Karpas-422 (cell line): ENCODE data around the gene MICAL2. TPM values are rescaled to one million over a fixed set of nuclear protein-coding genes. Genes with fewer than 3 reads are reported as not detected.

Source experiments
- DNase-seq: peaks from one replicate; pipeline ENCODE4 v3.0.0-alpha.2; 2015
- H2AFZ ChIP-seq: fragments of 200-600 bp; sonication (generic); 2 replicates; pipeline ENCODE4 v1.6.1; 2014; ENCODE audit warnings: antibody characterized with exemption, low read length, mixed read lengths
- H3K27ac ChIP-seq: fragments of 200-600 bp; sonication (generic); 2 replicates; pipeline ENCODE4 v1.5.1; 2014; ENCODE audit warnings: mild to moderate bottlenecking, low read length, moderate library complexity
- H3K27me3 ChIP-seq: fragments of 200-600 bp; sonication (generic); 2 replicates; pipeline ENCODE4 v1.6.1; 2014; ENCODE audit warnings: low read length, mixed read lengths
- H3K36me3 ChIP-seq: fragments of 200-600 bp; sonication (generic); 2 replicates; pipeline ENCODE4 v1.6.1; 2014; ENCODE audit warnings: low read length, mixed read lengths; ENCODE audit not compliant: insufficient read depth
- H3K4me1 ChIP-seq: fragments of 200-600 bp; sonication (generic); 2 replicates; pipeline ENCODE4 v1.6.1; 2014; ENCODE audit warnings: mild to moderate bottlenecking, low read length, mixed read lengths
- H3K4me2 ChIP-seq: fragments of 200-600 bp; sonication (generic); 2 replicates; pipeline ENCODE4 v1.6.1; 2014; ENCODE audit warnings: low read length, low read depth, mild to moderate bottlenecking; ENCODE audit not compliant: poor library complexity, severe bottlenecking
- H3K4me3 ChIP-seq: fragments of 200-600 bp; sonication (generic); 2 replicates; pipeline ENCODE4 v1.5.1; 2014; ENCODE audit warnings: mild to moderate bottlenecking, antibody characterized with exemption, low read length, mixed read lengths
- H3K79me2 ChIP-seq: fragments of 200-600 bp; sonication (generic); 2 replicates; pipeline ENCODE4 v1.6.1; 2014; ENCODE audit warnings: mild to moderate bottlenecking, low read length, mixed read lengths
- H3K9ac ChIP-seq: fragments of 200-600 bp; sonication (generic); 2 replicates; pipeline ENCODE4 v1.6.0; 2014; ENCODE audit warnings: low read length
- H3K9me2 ChIP-seq: fragments of 200-600 bp; sonication (generic), shearing (Covaris generic); replicated peaks from 2 replicates; pipeline ENCODE4 v1.6.0; 2014; ENCODE audit warnings: mild to moderate bottlenecking, low read length, moderate library complexity; ENCODE audit not compliant: insufficient read depth
- H3K9me3 ChIP-seq: fragments of 300-700, 200-600 bp; sonication (generic); 2 replicates; pipeline ENCODE4 v1.6.1; 2014; ENCODE audit warnings: low read length, mixed read lengths
- H4K20me1 ChIP-seq: fragments of 200-600 bp; sonication (generic); 2 replicates; pipeline ENCODE4 v1.6.1; 2014; ENCODE audit warnings: mild to moderate bottlenecking, antibody characterized with exemption, low read length, low read depth; ENCODE audit not compliant: insufficient read depth
- small RNA-seq: library from RNA; depleted of rRNA; stranded (forward); fragments of <200 nt; gene quantifications from one replicate; pipeline ENCODE3, GENCODE V24; 2014
- total RNA-seq: library from RNA; depleted of rRNA; stranded (reverse); fragments of >200 nt; shearing (Covaris generic); gene quantifications from 2 replicates; pipeline ENCODE4 v1.2.3, GENCODE V29; 2014; ENCODE audit warnings: low replicate concordance; rRNA removed

Gene MICAL2
- total RNA-seq, 1 experiment from 2014 or later = 0.93 TPM

GRCh38 chr11:12312132-12312531 is 201.7 kb downstream of the MICAL2 start:
- Histone ChIP-seq H3K79me2 (no peaks in the 10 kb centered on the region), H3K9ac (no peak overlapping the region), H3K27ac (no peak overlapping the region), H3K36me3 (peaks cover 13% of the 10 kb centered on the region; the same call in 1 of the 2 replicates), H3K4me2 (no peak overlapping the region), H3K27me3 (no peaks in the 10 kb centered on the region), H2AFZ (peak overlapping the region; percentile 86), H3K4me3 (0 out of 2 replicates have a peak overlapping the region, but pooled peaks have one; percentile 10), H3K9me3 (peaks cover 16% of the 10 kb centered on the region), H4K20me1 (no peaks in the 10 kb centered on the region), H3K4me1 (peaks cover 6% of the 10 kb centered on the region), H3K9me2 (no peaks in the 10 kb centered on the region)
- DNase-seq = no peak

Small RNA genes lying within 50 kb of the gene (small RNA-seq; reads per million reads assigned to genes)
- not detected for gene MIR6124

Other genes starting within 250 kb of the MICAL2 start
- gene DKK3, start 102.0 kb upstream of the MICAL2 start, total RNA-seq = not detected in 2 replicates